Measurements from ENCODE around the gene AJM1. TPM values are rescaled to one million over a fixed set of nuclear protein-coding genes. Genes with fewer than 3 reads are reported as not detected.

AJM1 gene
- total RNA-seq, 2 donors from 2014 or later: 2.9 to 3.7 TPM

DNA sequence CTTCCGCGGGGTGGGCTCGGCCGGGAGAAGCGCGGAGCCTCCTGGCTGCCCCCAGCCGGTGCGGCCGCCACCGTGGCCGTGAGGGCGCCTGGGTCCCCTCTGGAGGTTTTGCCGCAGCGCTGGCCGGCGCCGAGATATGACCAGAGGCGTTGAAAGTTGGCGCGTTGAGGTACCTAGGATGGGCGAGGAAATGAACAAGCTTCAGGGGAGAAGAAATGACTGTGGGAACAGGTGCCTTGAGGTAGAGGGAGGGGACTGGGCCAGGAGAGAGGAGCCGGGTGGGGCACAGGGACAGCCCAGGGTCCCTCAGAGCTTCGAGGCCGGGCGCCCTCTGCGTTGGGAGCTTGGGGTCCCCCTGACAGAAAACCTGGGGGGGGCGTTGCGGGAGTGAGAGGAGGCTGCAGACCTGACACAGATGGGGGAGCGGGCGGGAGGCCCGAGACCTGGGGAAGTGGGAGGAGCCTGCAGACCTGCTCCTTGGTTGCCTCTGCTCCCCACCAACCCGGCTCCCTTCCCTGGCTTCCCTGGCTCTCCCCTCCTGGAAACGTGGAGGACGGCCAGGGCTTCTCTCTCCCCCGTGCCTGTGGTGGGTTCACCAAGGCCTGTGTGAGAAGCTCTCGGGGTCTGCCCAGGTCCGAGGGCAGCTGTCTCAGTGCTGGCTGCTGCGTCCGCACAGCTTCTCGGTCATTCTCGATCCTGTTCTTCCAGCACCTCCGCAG is 20.3 kb upstream of the AJM1 start:
- peaks cover 7% of the 10 kb centered on the region for H3K4me1 Mint-ChIP-seq
- H3K27ac Mint-ChIP-seq: no peak overlapping the region
- ATAC-seq (no peak), DNase-seq (no peak)
- no peaks in the 10 kb centered on the region for H3K27me3 Mint-ChIP-seq
- no peak overlapping the region for H3K4me3 Mint-ChIP-seq
- H3K36me3 Mint-ChIP-seq (ENCODE audit: low read depth): peaks cover 1% of the 10 kb centered on the region
- H3K9me3 ChIP-seq (ENCODE audit: control insufficient read depth, low read length, poor library complexity, severe bottlenecking): no peaks in the 10 kb centered on the region

DNA sequence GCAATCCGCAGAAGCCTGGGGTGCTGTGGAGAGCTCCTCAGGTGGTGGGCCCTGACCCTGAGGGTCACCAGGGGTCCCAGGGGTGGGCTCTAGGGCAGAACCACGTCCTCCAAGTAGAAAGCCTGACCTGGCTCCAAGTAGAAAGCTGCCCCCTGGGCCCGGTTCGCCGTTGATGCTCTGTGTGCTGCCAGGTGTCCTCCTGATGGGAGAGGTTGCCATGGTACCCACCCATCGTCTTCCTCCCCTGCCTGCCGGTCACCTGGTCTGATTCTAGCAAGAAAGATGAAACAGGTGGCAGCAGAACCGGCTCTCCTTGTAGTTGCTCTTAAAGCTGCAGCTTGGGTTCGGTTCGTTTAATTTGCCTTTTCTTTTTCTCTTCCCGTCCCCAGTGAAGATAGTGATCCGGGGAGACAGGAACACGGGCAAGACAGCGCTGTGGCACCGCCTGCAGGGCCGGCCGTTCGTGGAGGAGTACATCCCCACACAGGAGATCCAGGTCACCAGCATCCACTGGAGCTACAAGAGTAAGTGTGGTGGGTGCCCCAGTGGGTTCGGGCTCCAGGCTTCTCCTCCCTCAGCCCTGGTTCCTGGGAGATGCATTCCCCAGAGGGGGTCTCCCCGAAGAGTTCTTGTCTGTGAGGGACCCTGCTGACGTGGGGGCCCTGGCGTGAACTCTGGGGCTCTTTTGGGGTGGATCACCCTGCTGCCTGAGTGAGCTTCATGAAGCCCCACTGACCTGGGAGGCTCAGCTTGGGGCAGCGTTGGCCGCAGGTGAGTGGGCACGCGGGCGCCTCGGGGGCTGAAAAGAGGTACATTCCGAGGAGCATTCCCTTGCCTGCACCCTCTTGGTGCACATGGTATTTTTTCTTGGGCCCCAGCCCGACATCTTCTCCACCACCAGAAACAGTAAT is 18.9 kb upstream of the AJM1 start:
- peaks cover 6% of the 10 kb centered on the region for H3K4me1 Mint-ChIP-seq
- H3K36me3 Mint-ChIP-seq (ENCODE audit: low read depth): no peaks in the 10 kb centered on the region
- H3K4me3 Mint-ChIP-seq: no peak overlapping the region
- no peak overlapping the region for H3K27ac Mint-ChIP-seq
- no peaks in the 10 kb centered on the region for H3K27me3 Mint-ChIP-seq
- no peaks in the 10 kb centered on the region for H3K9me3 ChIP-seq (ENCODE audit: control insufficient read depth, low read length, poor library complexity, severe bottlenecking)
- ATAC-seq (no peak), DNase-seq (no peak)

DNA sequence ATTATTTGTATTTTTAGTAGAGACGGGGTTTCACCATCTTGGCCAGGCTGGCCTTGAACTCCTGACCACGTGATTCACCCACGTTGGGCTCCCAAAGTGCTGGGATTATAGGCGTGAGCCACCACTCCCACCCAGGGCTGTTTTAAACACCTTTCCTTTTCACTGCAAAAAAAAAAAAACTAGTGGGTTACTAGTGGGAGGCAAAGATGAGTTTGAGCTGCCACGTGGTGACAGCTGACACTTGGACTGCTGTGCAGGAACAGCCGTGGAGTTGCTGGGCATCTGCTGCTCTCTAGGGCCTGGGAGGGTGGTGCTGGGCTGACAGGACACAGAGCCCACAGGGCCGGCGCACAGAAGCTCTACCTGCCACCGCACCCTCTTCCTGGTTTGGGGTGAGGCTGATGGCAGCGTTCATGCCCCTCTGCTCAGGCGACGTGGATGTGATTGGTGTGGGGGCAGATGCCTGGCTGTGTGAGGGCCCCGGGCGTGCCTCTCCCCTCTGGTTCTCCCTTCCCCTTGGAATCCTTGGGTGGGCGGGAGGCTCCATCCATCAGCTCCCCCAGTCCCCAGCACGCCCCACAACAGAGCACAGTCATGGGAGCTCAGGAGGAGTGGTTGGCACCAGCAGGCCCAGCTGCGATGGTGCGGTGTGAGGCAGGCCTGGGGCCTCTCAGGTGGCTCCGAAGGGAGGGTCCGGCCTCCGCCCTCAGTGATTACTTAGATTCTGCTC is 17.6 kb upstream of the AJM1 start:
- no peak overlapping the region for H3K4me3 Mint-ChIP-seq
- no peaks in the 10 kb centered on the region for H3K27me3 Mint-ChIP-seq
- H3K36me3 Mint-ChIP-seq (ENCODE audit: low read depth): no peaks in the 10 kb centered on the region
- DNase-seq: no peak
- peaks cover 4% of the 10 kb centered on the region for H3K4me1 Mint-ChIP-seq
- H3K9me3 ChIP-seq (ENCODE audit: control insufficient read depth, low read length, poor library complexity, severe bottlenecking): no peaks in the 10 kb centered on the region
- no peak overlapping the region for H3K27ac Mint-ChIP-seq
- no peak for ATAC-seq

DNA sequence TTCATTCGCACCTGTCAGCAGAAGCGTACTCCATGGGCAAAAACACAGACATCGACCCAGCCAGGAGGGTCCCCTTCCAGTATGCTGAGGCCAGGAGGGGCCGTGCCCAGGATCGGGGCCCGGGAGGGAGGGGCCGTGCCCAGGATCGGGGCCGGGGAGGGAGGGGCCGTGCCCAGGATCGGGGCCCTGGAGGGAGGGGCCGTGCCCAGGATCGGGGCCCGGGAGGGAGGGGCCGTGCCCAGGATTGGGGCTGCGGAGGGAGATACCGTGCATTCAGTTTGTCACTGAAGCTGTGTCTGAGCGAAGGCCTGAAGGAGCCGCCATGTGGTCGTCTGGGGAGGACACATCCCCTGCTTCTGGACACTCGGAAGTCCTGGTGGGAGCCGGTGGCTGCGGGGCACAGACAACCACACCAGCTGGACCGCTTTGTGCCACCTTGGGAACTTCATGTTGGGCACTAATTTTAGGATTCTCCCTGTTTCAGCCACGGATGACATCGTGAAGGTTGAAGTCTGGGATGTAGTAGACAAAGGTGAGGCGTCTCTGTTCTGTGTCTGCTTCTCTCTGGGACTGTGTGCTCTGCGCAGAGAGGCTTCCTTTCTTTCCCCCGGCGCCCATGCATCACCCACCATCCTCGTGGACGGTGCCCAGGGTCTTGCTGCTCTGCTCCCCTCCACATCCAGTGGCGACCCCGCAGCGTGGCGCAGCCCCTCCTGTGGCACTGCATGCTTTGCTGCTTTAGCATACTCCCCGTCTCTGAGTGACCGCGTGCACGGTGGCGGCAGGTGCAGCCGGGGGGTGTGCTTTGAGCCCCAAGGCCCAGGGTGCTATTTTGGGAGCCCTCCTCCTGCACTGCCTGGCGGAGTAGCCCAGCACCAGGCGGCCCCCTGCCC is 16.7 kb upstream of the AJM1 start:
- Mint-ChIP-seq H3K4me3 (no peak overlapping the region), H3K27me3 (no peaks in the 10 kb centered on the region), H3K4me1 (peaks cover 4% of the 10 kb centered on the region), H3K36me3 (ENCODE audit: low read depth) (no peaks in the 10 kb centered on the region), H3K27ac (no peak overlapping the region)
- DNase-seq (no peak), ATAC-seq (no peak)
- H3K9me3 ChIP-seq (ENCODE audit: control insufficient read depth, low read length, poor library complexity, severe bottlenecking): no peaks in the 10 kb centered on the region

DNA sequence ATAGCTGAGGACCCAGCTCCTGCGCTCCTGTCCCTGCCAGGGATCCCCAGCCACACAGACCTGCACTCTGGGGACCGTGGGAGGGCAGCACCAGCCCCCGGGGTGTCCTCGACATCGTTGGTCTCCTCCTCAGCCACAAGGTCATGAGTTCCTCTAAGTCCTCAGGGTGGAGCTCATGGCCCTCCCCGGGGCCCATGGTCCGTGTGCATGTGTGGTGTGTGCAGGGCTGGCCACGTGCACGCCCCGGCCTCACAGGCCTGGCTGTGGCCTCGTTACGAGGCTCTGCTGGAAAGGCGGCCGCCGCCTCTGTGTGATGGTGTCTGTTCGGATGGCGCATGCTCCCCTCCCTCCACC is 16.1 kb upstream of the AJM1 start:
- H3K27me3 Mint-ChIP-seq: no peaks in the 10 kb centered on the region
- ATAC-seq (no peak), DNase-seq (no peak)
- H3K36me3 Mint-ChIP-seq (ENCODE audit: low read depth): no peaks in the 10 kb centered on the region
- H3K4me3 Mint-ChIP-seq: no peak overlapping the region
- peaks cover under 1% of the 10 kb centered on the region for H3K4me1 Mint-ChIP-seq
- no peaks in the 10 kb centered on the region for H3K9me3 ChIP-seq (ENCODE audit: control insufficient read depth, low read length, poor library complexity, severe bottlenecking)
- H3K27ac Mint-ChIP-seq: no peak overlapping the region

DNA sequence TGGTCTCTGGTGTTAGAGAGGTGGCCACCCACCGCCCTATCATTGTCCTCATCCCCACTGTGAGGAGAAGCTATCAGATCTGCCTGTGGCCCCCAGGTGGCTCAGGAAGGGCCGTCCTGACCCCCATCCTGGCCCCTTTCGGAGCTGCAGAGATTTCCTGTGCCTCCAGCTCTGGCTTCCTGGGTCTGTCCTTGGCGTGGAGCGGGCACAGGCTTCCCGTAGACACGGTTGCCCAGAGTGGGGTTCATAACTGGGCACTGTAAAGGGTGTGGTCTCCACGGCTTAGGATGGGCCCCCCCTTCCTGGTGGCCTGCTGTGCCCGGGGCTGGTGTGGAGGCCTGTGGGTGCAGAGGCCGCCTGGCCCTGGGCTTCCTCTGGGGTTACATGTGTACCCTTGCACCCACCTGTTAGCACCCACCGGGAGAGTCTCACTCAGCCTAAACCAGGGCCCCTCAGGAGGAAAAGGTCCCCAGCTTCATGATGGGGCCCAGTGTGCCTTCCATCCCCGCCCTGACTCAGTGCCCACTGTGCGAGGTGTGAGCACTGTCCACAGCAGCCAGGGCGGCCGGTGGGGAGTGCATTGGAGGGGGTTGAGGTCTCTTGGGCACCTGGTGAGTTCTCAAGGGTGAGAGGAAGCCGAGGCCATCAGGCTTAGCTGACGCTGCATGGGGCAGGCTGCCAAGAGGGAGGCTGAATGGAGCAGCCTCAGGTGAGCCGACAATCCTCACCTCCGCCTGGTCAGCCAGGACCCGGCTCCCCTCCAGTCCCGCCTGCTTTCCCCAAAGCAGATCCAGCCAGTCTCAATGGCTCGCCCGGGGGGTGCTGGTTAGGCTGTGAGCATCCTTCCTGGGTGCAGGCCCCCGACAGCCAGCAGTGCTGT is 15.3 kb upstream of the AJM1 start:
- Mint-ChIP-seq H3K27ac (no peak overlapping the region), H3K4me1 (no peaks in the 10 kb centered on the region), H3K27me3 (no peaks in the 10 kb centered on the region), H3K4me3 (no peak overlapping the region), H3K36me3 (ENCODE audit: low read depth) (no peaks in the 10 kb centered on the region)
- ATAC-seq (no peak), DNase-seq (no peak)
- no peaks in the 10 kb centered on the region for H3K9me3 ChIP-seq (ENCODE audit: control insufficient read depth, low read length, poor library complexity, severe bottlenecking)

DNA sequence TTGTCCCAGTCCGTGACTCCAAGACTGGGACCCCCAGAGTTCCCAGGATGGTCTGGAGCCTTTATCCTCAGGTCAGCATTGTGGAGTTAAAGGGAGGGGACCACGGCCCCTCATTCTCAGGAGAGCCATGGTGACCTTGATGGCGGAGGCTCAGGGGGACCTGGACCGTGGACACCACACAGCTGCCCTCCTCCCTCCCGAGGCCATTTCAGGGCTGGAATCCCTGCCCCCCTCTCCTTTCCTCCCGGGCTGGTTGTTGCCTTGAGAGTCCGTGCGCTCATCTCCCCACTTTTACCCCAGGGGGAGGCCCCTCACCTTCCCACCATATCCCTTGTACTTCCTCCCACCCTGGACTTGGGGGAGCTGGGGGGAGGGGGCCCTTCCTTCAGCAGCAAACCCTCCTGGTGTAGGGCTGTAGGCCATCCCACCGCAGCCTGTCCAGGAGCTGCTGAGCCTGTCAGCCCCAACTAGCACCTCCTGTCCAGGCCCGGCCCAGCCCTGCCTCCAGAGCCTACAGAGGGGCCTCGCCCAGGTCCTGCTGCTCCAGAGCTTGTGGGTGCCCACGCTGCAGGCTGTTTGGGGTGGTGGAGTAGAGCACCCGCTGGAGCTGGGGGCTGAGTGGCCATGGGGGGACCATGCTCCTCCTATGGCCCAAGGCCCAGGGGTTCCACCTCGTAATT is 14.3 kb upstream of the AJM1 start:
- H3K27me3 Mint-ChIP-seq: no peaks in the 10 kb centered on the region
- no peak overlapping the region for H3K4me3 Mint-ChIP-seq
- H3K4me1 Mint-ChIP-seq: no peaks in the 10 kb centered on the region
- no peaks in the 10 kb centered on the region for H3K36me3 Mint-ChIP-seq (ENCODE audit: low read depth)
- no peaks in the 10 kb centered on the region for H3K9me3 ChIP-seq (ENCODE audit: control insufficient read depth, low read length, poor library complexity, severe bottlenecking)
- no peak overlapping the region for H3K27ac Mint-ChIP-seq
- DNase-seq: no peak
- no peak for ATAC-seq

DNA sequence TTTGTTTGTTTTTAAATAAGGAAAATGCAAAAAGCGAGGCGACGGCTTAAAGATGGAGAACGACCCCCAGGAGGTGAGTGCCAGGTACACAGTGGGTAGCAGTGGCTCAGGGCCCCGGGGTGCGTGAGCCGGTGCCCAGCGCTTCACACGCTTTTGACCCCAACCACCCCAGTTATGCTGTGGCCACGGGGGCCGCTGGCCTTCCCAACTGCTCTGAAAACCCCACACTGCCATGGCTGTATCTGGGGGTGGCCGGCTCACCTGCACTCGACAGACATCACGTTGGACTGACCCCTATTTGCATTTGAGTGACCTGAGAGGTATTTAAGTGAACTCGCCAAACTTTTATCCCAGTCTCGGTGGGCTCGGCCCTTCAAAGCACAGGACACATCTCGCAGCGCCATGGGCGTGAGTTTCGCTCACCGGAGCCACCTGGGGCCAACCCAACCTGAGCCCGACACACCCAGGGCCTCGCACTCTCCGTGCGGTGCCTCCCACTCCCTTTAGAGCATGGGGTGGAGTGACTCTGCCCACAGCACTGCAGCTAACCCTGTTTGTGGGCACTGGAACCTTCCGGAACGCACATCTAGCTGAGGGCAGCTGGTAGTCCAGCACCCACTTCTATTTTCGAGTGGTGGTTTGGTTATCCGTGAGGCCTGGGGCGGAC is 13.7 kb upstream of the AJM1 start:
- Mint-ChIP-seq H3K36me3 (ENCODE audit: low read depth) (no peaks in the 10 kb centered on the region), H3K27me3 (no peaks in the 10 kb centered on the region), H3K4me3 (no peak overlapping the region), H3K4me1 (no peaks in the 10 kb centered on the region), H3K27ac (no peak overlapping the region)
- ATAC-seq: no peak
- no peak for DNase-seq
- H3K9me3 ChIP-seq (ENCODE audit: control insufficient read depth, low read length, poor library complexity, severe bottlenecking): no peaks in the 10 kb centered on the region

DNA sequence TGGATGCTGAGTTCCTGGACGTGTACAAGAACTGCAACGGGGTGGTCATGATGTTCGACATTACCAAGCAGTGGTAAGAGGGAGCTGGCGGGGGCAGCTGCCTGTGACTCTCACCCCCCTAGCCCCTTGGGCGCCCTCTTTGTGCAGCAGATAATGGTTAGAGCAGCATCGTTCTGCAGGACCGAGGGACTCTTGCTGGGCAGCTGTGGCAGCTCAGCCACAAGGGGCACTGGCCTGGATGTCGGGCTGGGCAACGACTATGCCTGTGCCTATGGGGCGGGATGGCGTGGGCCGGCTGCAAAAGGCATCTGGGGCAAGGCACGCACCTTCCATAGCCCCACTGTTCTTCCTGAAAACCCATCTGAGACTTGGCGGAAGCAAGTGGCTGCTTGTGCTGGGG is 12.9 kb upstream of the AJM1 start:
- no peak for DNase-seq

DNA sequence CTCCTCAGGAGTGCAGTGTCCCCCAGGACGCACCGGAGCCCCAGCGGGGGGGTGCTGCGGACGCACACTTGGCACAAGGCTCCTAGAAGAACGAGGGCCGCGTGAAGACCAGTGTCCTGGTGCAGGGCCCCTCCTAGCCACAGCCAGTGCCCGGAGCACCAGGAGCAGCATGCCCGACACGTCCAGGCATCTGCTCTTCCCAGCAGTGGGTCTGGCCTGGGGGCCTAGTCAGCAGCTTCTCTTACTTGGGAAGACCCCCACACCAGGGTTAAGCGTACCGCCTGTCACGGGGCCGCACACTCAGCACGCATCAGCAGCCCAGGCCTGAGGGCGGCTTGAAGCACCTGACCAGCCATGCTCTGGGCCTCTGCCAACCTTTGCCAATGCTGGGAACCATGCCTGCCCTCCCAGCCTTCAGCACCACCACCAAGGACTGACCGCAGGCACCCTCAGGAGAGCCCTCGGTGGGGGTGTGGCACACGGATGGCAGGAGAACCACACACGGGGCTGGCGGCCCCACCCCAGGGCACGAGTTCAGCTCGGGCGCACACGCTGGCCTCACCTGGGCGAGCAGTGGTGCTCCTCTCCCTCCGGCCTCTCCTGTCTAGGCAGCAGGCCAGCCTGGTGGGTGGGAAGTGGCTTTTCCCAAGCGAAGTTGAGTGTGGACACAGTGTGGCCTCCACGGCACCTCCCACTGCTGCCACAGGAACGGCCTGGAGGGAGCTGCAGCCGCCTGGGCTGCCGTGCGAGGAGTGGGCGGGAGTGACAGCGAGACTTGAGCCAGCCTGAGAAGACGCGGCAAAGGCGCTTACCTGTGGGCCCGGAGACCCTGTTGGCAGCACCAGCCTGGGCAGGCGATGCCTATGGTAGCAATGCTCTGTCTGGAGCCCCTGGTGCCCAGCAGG is 12.0 kb upstream of the AJM1 start:
- DNase-seq: no peak
- Mint-ChIP-seq H3K27ac (no peak overlapping the region), H3K27me3 (no peaks in the 10 kb centered on the region), H3K4me1 (no peaks in the 10 kb centered on the region), H3K36me3 (ENCODE audit: low read depth) (no peaks in the 10 kb centered on the region), H3K4me3 (no peak overlapping the region)
- ATAC-seq: no peak
- no peaks in the 10 kb centered on the region for H3K9me3 ChIP-seq (ENCODE audit: control insufficient read depth, low read length, poor library complexity, severe bottlenecking)

More for the DNA sequence above, 12.9 kb upstream of the AJM1 start:
- Mint-ChIP-seq H3K4me1 (no peaks in the 10 kb centered on the region), H3K36me3 (ENCODE audit: low read depth) (no peaks in the 10 kb centered on the region), H3K27ac (no peak overlapping the region), H3K4me3 (no peak overlapping the region), H3K27me3 (no peaks in the 10 kb centered on the region)
- H3K9me3 ChIP-seq (ENCODE audit: control insufficient read depth, low read length, poor library complexity, severe bottlenecking): no peaks in the 10 kb centered on the region
- ATAC-seq: no peak
